Sigmoid colon (tissue), 7 donors: ENCODE data around the gene IRX5. TPM values are rescaled to one million over a fixed set of nuclear protein-coding genes. Genes with fewer than 3 reads are reported as not detected.

Source experiments
- DNase-seq: peaks from one replicate; pipeline ENCODE4 v3.0.0-alpha.2; 2019
- H3K27ac ChIP-seq, 4 donors: fragments of 200-600 bp; sonication (generic); one replicate each; pipeline ENCODE4 v1.5.1; 2016 to 2019; ENCODE audit warnings: mild to moderate bottlenecking in 1 of 4
- H3K27me3 ChIP-seq, 3 donors: fragments of 200-600 bp; sonication (generic); one replicate each; pipeline ENCODE4 v1.5.1; 2019; ENCODE audit warnings: mild to moderate bottlenecking in 1 of 3
- H3K36me3 ChIP-seq, 4 donors: fragments of 200-600 bp; sonication (generic); one replicate each; pipeline ENCODE4 v1.5.1; 2016 to 2019
- H3K4me1 ChIP-seq, 4 donors: fragments of 200-600 bp; sonication (generic); one replicate each; pipeline ENCODE4 v1.5.1; 2017 to 2019
- H3K4me3 ChIP-seq, 4 donors: fragments of 200-600 bp; sonication (generic); one replicate each; pipeline ENCODE4 v1.5.1; 2017 to 2019; ENCODE audit warnings: mild to moderate bottlenecking in 2 of 4, moderate library complexity in 1 of 4
- H3K9me3 ChIP-seq, 4 donors: fragments of 200-600 bp in 3 of 4; sonication (generic) in 3 of 4; one replicate each; pipeline versions ENCODE4 v1.5.1 to v1.6.1; 2013 to 2019
- EP300 ChIP-seq, 4 donors: sonication (generic); formaldehyde crosslinking; IDR thresholded peaks; one replicate each; pipeline ENCODE4 v1.6.1; 2017; ENCODE audit warnings: antibody characterized with exemption in 4 of 4
- POLR2A ChIP-seq, 2 donors: fragments of 450-650 bp; IDR thresholded peaks; one replicate each; pipeline ENCODE4 v1.6.1; 2016; ENCODE audit warnings: antibody characterized with exemption in 2 of 2, mild to moderate bottlenecking in 2 of 2, moderate library complexity in 2 of 2
- POLR2AphosphoS5 ChIP-seq, 4 donors: sonication (generic); formaldehyde crosslinking; IDR thresholded peaks; one replicate each; pipeline ENCODE4 v1.6.1; 2017; ENCODE audit warnings: antibody characterized with exemption in 4 of 4
- WGBS, 2 donors: extraction: QIAGEN DNeasy Blood & Tissue Kit; methylation state at CpG; one replicate each; pipeline ENCODE4 v1.1.7; 2013; 5-methylcytosine and 5-hydroxymethylcytosine counted together
- intact Hi-C: fragments of 100-400 bp; cut with DNase I; formaldehyde crosslinking; loops from one replicate; pipeline ENCODE4 v1.15.1; 2023
- polyA plus RNA-seq, 3 donors: library from polyadenylated mRNA; stranded (reverse); fragments of 200-250 nt; gene quantifications; one replicate each; pipeline ENCODE4 v1.2.3, GENCODE V29; 2013
- total RNA-seq, 4 donors: library from RNA; depleted of rRNA; stranded (reverse); fragments of >200 nt; gene quantifications; one replicate each; pipeline ENCODE4 v1.1.0, GENCODE V29; 2016
- TF ChIP-seq, protein P1 (sequence below), 4 experiments: fragments of 450-650 bp in 3 of 4; fragments of 200-600 bp in 1 of 4; IDR thresholded peaks; one replicate each; pipeline ENCODE4 v1.5.1; 2016 to 2019; ENCODE audit warnings: antibody characterized with exemption in 4 of 4, mild to moderate bottlenecking in 3 of 4, moderate library complexity in 2 of 4
- donor health status: healthy with polysubstance abuse.
- donor health status: Bipolar disorder and iron deficiency.
- donor health status: healthy.

IRX5 gene
- total and polyA plus RNA-seq, 7 donors: not detected

DNA sequence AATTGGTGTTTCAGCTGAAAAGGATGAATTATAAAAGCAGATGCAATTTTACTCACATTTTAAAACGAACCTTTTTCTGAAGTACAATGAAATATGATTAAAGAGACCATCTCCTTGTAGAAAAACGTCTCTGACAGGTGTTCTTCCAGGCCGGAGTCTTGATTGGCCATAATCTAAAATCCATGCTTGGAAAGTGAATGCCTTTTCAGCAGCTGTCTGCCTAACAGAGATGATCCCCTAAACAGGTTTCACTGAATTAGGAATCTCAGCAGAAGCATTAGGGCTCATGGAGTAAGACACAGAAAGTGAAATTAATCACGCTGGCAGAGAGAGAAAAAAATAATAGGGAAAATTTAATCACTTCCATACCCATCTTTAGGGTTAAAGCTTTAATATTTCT lies 39.3 kb upstream of the IRX5 start:
- TF ChIP-seq, protein P1, sequence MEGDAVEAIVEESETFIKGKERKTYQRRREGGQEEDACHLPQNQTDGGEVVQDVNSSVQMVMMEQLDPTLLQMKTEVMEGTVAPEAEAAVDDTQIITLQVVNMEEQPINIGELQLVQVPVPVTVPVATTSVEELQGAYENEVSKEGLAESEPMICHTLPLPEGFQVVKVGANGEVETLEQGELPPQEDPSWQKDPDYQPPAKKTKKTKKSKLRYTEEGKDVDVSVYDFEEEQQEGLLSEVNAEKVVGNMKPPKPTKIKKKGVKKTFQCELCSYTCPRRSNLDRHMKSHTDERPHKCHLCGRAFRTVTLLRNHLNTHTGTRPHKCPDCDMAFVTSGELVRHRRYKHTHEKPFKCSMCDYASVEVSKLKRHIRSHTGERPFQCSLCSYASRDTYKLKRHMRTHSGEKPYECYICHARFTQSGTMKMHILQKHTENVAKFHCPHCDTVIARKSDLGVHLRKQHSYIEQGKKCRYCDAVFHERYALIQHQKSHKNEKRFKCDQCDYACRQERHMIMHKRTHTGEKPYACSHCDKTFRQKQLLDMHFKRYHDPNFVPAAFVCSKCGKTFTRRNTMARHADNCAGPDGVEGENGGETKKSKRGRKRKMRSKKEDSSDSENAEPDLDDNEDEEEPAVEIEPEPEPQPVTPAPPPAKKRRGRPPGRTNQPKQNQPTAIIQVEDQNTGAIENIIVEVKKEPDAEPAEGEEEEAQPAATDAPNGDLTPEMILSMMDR (IDR thresholded peaks at IDR 0.05): no peak
- TF ChIP-seq EP300 (IDR thresholded peaks at IDR 0.05) (no peak), POLR2AphosphoS5 (IDR thresholded peaks at IDR 0.05) (no peak), POLR2A (IDR thresholded peaks at IDR 0.05) (no peak)
- 62 to 74% methylated on average over 4 of the region's 4 CpGs for WGBS, 2 donors
- Histone ChIP-seq H3K36me3 (no peaks in the 10 kb centered on the region), H3K27me3 (no peaks in the 10 kb centered on the region), H3K9me3 (peaks cover 0 to 2% (median 0%) of the 10 kb centered on the region in 4 donors), H3K27ac (no peak overlapping the region), H3K4me1 (no peaks in the 10 kb centered on the region), H3K4me3 (no peak overlapping the region)
- intact Hi-C loops: no loop called here
- DNase-seq: no peak

DNA sequence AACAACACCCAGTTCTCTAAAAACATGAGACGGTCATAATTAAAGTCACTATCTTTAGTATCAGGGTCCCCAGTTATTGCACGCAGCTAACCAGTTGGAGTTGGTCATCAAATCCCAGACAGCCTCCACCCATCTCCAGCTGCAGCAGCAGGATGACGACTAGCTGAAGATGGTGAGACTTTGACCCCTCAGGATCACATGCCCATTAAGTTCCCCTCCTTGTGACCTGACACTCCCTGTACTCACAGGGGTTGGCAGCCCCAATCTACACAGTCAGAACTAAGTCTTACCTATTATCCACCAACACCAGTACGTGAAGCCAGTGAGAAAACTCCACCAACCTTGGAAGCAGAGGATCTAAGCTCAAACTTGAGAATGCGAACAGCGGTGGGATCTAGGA lies 37.7 kb upstream of the IRX5 start:
- no peak for DNase-seq
- Histone ChIP-seq H3K4me1 (no peaks in the 10 kb centered on the region), H3K9me3 (no peaks in the 10 kb centered on the region), H3K4me3 (no peak overlapping the region), H3K36me3 (no peaks in the 10 kb centered on the region), H3K27me3 (no peaks in the 10 kb centered on the region), H3K27ac (no peak overlapping the region)
- 54 to 79% methylated on average over 6 of the region's 6 CpGs for WGBS, 2 donors
- TF ChIP-seq POLR2A (IDR thresholded peaks at IDR 0.05) (no peak), POLR2AphosphoS5 (IDR thresholded peaks at IDR 0.05) (no peak), EP300 (IDR thresholded peaks at IDR 0.05) (no peak)
- TF ChIP-seq, protein P1 (IDR thresholded peaks at IDR 0.05): no peak
- intact Hi-C loops: no loop called here

DNA sequence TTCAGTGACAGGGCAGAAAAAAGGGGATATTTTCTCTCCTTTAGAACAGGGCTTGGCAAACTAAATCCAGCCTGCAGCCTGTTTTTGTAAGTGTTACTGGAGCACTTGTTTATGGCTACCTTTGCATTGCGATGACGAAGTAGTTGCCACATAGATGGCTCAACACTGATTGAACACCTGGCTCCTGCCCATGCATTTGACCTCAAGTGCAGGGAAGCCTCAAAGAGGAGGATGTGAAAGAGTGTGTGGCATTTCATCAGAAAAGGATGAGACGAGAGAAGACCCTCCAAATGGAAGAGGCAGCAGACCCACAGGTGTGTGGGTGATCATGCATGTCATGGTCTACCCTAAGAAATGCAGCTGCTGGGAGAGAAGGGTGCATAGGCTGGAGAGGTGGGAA lies 32.7 kb upstream of the IRX5 start:
- Histone ChIP-seq H3K27me3 (no peaks in the 10 kb centered on the region), H3K36me3 (no peaks in the 10 kb centered on the region), H3K9me3 (peaks cover 0 to 4% (median 2%) of the 10 kb centered on the region in 4 donors), H3K27ac (no peak overlapping the region), H3K4me1 (no peaks in the 10 kb centered on the region), H3K4me3 (no peak overlapping the region)
- DNase-seq: no peak
- WGBS, 2 donors: 77 to 79% methylated on average over 3 of the region's 3 CpGs
- intact Hi-C loops: no loop called here
- TF ChIP-seq, protein P1 (IDR thresholded peaks at IDR 0.05): no peak
- TF ChIP-seq POLR2AphosphoS5 (IDR thresholded peaks at IDR 0.05) (no peak), EP300 (IDR thresholded peaks at IDR 0.05) (no peak), POLR2A (IDR thresholded peaks at IDR 0.05) (no peak)

DNA sequence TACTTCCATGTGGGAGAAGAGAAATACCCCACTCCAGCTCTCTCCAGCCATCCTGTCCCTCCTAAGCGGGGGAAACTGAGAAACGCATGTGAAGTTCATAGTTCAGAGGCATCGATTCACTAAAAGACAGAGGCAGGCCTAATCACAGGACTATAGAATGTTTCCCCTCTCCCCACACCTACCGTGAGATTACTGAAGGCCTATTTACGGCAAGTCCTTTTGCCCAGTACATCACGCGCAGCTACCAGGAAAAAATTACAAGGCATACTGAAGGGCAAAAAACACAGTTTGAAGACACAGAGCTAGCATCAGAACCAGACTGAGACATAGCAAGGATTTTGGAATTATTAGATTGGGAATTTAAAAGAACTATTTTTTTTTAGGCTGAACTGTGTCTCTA lies 29.1 kb upstream of the IRX5 start:
- no peak overlapping the region for H3K4me3 ChIP-seq
- H3K9me3 ChIP-seq: peaks cover 0 to 4% (median 2%) of the 10 kb centered on the region in 4 donors
- TF ChIP-seq EP300 (IDR thresholded peaks at IDR 0.05): no peak
- TF ChIP-seq, protein P1 (IDR thresholded peaks at IDR 0.05): no peak
- no peak for TF ChIP-seq POLR2AphosphoS5 (IDR thresholded peaks at IDR 0.05)
- H3K27me3 ChIP-seq: no peaks in the 10 kb centered on the region
- H3K36me3 ChIP-seq: no peaks in the 10 kb centered on the region
- no peak overlapping the region for H3K27ac ChIP-seq
- no peak for DNase-seq
- intact Hi-C loops: no loop called here
- 94% methylated on average over 7 of the region's 7 CpGs for WGBS, 2 donors
- no peaks in the 10 kb centered on the region for H3K4me1 ChIP-seq

DNA sequence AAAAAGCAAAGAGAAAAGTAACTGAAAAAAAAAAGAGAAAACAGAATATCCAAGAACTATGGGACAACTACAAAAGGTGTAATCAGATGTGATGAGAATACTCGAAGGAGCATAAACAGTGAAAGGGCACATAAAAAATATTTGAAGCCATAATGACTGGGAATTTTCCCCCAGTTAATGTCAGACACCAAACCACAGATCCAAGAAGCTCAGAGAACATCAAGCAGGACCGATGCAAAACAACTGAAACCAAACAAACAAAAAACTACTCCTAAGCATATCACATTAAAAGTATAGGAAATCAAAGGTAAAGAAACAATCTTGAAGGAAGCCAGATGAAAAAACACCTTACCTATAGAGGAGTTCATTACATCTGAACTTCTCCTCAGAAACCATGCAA lies 27.6 kb upstream of the IRX5 start:
- Histone ChIP-seq H3K4me3 (no peak overlapping the region), H3K4me1 (no peaks in the 10 kb centered on the region), H3K27me3 (no peaks in the 10 kb centered on the region), H3K27ac (no peak overlapping the region), H3K36me3 (no peaks in the 10 kb centered on the region), H3K9me3 (peaks cover 0 to 4% (median 2%) of the 10 kb centered on the region in 4 donors)
- intact Hi-C loops: no loop called here
- TF ChIP-seq EP300 (IDR thresholded peaks at IDR 0.05) (no peak), POLR2AphosphoS5 (IDR thresholded peaks at IDR 0.05) (no peak), POLR2A (IDR thresholded peaks at IDR 0.05) (no peak)
- TF ChIP-seq, protein P1 (IDR thresholded peaks at IDR 0.05): no peak
- DNase-seq: no peak
- WGBS, 2 donors: 90 to 92% methylated on average over 2 of the region's 2 CpGs
